PFSK-1 (cell line): ENCODE results near the gene PARP1.

ENCODE experiments used
- FOXP2 ChIP-seq: optimal IDR thresholded peaks from 2 replicates; pipeline ENCODE3; 2011; ENCODE audit warnings: borderline replicate concordance, control low read depth, inconsistent platforms; ENCODE audit not compliant: insufficient read depth; ENCODE audit errors: extremely low read length, extremely low read depth
- POLR2AphosphoS5 ChIP-seq: IDR thresholded peaks from 2 replicates; pipeline ENCODE4 v1.6.1; 2012; ENCODE audit warnings: low read depth, mild to moderate bottlenecking, control low read depth, low read length, moderate library complexity
- SIN3A ChIP-seq: IDR thresholded peaks from 2 replicates; pipeline ENCODE4 v1.6.1; 2012; ENCODE audit warnings: mild to moderate bottlenecking, low read length, moderate library complexity, borderline replicate concordance; ENCODE audit not compliant: insufficient read depth
- TAF1 ChIP-seq: IDR thresholded peaks from 2 replicates; pipeline ENCODE4 v1.6.1; 2012; ENCODE audit warnings: low read length, control low read depth, borderline replicate concordance; ENCODE audit not compliant: insufficient read depth
- TF ChIP-seq, protein P1 (sequence below), 2 experiments: IDR thresholded peaks; 2 replicates each; pipeline versions ENCODE4 v1.6.1 to v1.8.0; 2011 to 2012; ENCODE audit warnings: low read depth in 2 of 2, low read length in 2 of 2, control low read depth in 1 of 2, inconsistent platforms in 1 of 2, mild to moderate bottlenecking in 1 of 2, moderate library complexity in 1 of 2; ENCODE audit not compliant: insufficient read depth in 1 of 2

Gene PARP1

DNA sequence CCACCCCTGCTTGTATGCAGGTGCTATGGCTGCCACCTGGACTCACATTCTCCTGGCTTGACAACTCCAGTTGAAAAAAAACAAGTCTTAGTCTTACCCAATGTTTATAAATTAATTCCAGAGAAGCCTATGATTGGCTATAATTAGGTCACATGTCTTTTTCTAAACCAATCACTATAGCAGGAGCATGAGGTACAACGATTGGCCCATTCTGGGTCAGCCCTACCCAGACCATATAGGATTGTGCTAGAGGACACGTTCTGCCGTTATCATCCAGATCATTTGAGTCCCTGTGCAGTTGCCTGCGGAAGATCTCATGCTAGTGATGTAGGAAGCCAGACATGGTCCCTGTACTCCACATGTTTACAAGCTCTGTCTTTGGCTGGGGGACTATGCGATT is 41.9 kb upstream of the PARP1 start:
- TF ChIP-seq SIN3A (no peak), FOXP2 (no peak), POLR2AphosphoS5 (no peak), TAF1 (no peak)
- TF ChIP-seq, protein P1, sequence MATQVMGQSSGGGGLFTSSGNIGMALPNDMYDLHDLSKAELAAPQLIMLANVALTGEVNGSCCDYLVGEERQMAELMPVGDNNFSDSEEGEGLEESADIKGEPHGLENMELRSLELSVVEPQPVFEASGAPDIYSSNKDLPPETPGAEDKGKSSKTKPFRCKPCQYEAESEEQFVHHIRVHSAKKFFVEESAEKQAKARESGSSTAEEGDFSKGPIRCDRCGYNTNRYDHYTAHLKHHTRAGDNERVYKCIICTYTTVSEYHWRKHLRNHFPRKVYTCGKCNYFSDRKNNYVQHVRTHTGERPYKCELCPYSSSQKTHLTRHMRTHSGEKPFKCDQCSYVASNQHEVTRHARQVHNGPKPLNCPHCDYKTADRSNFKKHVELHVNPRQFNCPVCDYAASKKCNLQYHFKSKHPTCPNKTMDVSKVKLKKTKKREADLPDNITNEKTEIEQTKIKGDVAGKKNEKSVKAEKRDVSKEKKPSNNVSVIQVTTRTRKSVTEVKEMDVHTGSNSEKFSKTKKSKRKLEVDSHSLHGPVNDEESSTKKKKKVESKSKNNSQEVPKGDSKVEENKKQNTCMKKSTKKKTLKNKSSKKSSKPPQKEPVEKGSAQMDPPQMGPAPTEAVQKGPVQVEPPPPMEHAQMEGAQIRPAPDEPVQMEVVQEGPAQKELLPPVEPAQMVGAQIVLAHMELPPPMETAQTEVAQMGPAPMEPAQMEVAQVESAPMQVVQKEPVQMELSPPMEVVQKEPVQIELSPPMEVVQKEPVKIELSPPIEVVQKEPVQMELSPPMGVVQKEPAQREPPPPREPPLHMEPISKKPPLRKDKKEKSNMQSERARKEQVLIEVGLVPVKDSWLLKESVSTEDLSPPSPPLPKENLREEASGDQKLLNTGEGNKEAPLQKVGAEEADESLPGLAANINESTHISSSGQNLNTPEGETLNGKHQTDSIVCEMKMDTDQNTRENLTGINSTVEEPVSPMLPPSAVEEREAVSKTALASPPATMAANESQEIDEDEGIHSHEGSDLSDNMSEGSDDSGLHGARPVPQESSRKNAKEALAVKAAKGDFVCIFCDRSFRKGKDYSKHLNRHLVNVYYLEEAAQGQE (IDR thresholded peaks at IDR 0.05; ENCODE audit: insufficient read depth in 1 of 2, low read depth in 2 of 2, low read length in 2 of 2): no peak

DNA sequence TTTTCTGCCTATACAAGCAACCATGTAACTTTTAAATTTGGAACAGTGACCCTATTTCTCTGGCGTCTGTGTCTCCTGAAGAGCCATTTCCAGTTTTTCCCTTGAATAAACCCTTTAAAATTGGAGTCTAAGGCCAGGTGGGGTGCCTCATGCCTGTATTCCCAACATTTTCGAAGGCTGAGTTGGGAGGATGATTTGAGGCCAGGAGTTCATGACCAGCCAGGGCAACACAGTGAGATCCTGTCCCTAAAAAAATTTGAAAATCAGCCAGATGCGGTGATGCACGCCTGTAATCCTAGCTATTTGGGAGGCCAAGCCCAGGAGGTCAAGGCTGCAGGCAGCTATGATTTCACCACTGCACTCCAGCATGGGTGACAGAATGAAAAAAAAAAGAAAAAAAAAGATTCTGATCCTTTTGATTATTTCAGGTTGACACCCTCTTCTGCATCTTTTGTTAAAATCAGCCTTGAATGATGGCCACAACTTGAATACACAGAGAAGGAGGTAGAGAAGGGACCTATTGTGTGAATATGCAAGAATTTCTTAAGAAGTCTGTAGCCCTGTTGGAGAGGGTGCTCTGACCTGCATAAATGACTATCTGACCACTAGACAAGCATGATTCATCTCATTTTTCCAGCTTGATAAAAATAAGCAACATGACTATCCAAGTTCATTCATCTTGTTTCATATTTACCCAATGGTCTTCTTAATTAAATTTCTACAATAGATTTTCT is 40.2 kb upstream of the PARP1 start:
- TF ChIP-seq SIN3A (no peak), TAF1 (no peak), FOXP2 (no peak), POLR2AphosphoS5 (no peak)
- TF ChIP-seq, protein P1 (IDR thresholded peaks at IDR 0.05; ENCODE audit: insufficient read depth in 1 of 2, low read depth in 2 of 2, low read length in 2 of 2): no peak

DNA sequence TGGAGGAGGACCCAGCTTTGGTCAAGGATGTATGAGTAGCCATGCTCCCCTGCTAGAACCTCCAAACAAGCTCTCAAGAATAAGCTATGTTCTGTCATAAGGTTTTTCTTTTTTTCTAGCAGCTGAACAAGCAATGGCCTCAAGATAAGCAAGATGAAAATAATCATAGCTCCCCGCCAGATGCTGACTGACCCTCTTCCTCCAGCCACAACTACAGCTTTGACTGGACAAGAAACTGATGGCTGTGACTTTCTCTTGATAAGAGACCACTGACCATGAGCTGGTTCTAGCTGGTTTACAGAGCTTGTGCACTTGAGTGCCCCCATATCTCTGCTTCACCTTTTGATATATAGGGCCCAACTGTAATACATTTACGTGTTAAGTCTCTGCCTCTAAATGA is 38.2 kb upstream of the PARP1 start:
- TF ChIP-seq, protein P1 (IDR thresholded peaks at IDR 0.05; ENCODE audit: insufficient read depth in 1 of 2, low read depth in 2 of 2, low read length in 2 of 2): no peak
- TF ChIP-seq TAF1 (no peak), SIN3A (no peak), FOXP2 (no peak), POLR2AphosphoS5 (no peak)

DNA sequence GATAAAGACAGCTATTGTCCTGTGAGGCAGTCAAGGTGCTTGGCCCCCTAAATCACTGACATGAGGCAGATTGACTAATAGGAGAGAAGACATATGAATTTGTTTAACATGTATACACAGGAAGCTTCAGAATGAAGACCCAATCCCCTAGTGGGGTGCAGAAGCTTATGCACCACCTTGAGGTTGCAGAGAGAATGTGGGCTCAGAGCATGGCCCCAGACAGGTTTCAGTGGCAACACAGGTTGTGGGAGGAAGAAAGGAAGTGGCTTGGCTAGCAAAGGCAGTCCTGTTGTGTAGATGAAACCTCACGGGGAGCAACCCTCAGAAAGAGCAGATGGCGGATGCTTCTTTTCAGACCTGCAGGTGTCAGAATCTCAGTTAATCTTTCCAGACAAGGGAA is 37.0 kb upstream of the PARP1 start:
- TF ChIP-seq POLR2AphosphoS5 (no peak), FOXP2 (no peak), TAF1 (no peak), SIN3A (no peak)
- TF ChIP-seq, protein P1 (IDR thresholded peaks at IDR 0.05; ENCODE audit: insufficient read depth in 1 of 2, low read depth in 2 of 2, low read length in 2 of 2): no peak

DNA sequence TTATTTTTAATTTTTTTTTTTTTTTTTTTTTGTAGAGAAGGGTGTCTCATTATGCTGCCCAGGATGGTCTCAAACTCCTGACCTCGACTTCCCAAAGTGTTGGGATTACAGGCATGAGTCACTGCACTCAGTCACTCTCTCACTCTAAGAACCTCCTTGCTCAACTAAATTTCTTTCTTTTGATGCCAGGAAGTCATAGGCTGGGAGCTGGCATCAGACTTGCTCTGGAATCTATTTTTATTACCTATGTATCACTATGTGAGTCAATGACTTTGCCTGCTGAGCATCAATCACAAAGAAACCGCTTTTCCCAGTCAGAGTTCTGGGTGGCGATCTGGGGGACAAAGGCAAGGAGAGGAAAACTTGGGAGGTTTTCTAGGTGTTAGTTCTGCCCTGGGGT is 35.5 kb upstream of the PARP1 start:
- no peak for TF ChIP-seq TAF1
- TF ChIP-seq FOXP2: no peak
- TF ChIP-seq, protein P1 (IDR thresholded peaks at IDR 0.05; ENCODE audit: insufficient read depth in 1 of 2, low read depth in 2 of 2, low read length in 2 of 2): no peak
- TF ChIP-seq POLR2AphosphoS5: no peak
- no peak for TF ChIP-seq SIN3A
